BE2C (cell line): ENCODE results near the gene SPATA13.
"Not testable (repeated sequence)": the region's sequence is repeated elsewhere in the genome, so short reads cannot be mapped to it uniquely, and the experiment has no call there.

Experiments
- DNase-seq: peaks from one replicate; pipeline ENCODE4 v3.0.0-alpha.2; 2020
- H3K27me3 ChIP-seq: fragments of 250-450 bp; sonication (Bioruptor Pico); 2 replicates; pipeline ENCODE4 v1.5.1; 2020; ENCODE audit warnings: mild to moderate bottlenecking
- H3K36me3 ChIP-seq: fragments of 250-450 bp; sonication (Bioruptor Pico); 2 replicates; pipeline ENCODE4 v1.5.1; 2020; ENCODE audit warnings: mild to moderate bottlenecking
- H3K4me1 ChIP-seq: fragments of 250-450 bp; sonication (Bioruptor Pico); 2 replicates; pipeline ENCODE4 v1.5.1; 2020
- H3K4me3 ChIP-seq: 2 replicates; pipeline ENCODE4 v1.5.1; 2011; ENCODE audit warnings: low read depth, low read length
- H3K9me3 ChIP-seq: fragments of 250-450 bp; sonication (Bioruptor Pico); 2 replicates; pipeline ENCODE4 v1.5.1; 2020
- TF ChIP-seq, protein P1 (sequence below): IDR thresholded peaks from 2 replicates; pipeline ENCODE4 v1.5.1; 2012; ENCODE audit warnings: mild to moderate bottlenecking, low read depth, low read length

Gene SPATA13

GRCh38 chr13:24199016-24199415, 38.5 kb downstream of the SPATA13 start:
- no peak for DNase-seq
- Histone ChIP-seq H3K36me3 (no peaks in the 10 kb centered on the region), H3K4me1 (no peaks in the 10 kb centered on the region), H3K9me3 (no peaks in the 10 kb centered on the region), H3K27me3 (peaks cover 10% of the 10 kb centered on the region), H3K4me3 (no peak overlapping the region)
- TF ChIP-seq, protein P1, sequence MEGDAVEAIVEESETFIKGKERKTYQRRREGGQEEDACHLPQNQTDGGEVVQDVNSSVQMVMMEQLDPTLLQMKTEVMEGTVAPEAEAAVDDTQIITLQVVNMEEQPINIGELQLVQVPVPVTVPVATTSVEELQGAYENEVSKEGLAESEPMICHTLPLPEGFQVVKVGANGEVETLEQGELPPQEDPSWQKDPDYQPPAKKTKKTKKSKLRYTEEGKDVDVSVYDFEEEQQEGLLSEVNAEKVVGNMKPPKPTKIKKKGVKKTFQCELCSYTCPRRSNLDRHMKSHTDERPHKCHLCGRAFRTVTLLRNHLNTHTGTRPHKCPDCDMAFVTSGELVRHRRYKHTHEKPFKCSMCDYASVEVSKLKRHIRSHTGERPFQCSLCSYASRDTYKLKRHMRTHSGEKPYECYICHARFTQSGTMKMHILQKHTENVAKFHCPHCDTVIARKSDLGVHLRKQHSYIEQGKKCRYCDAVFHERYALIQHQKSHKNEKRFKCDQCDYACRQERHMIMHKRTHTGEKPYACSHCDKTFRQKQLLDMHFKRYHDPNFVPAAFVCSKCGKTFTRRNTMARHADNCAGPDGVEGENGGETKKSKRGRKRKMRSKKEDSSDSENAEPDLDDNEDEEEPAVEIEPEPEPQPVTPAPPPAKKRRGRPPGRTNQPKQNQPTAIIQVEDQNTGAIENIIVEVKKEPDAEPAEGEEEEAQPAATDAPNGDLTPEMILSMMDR, result no peak

DNA sequence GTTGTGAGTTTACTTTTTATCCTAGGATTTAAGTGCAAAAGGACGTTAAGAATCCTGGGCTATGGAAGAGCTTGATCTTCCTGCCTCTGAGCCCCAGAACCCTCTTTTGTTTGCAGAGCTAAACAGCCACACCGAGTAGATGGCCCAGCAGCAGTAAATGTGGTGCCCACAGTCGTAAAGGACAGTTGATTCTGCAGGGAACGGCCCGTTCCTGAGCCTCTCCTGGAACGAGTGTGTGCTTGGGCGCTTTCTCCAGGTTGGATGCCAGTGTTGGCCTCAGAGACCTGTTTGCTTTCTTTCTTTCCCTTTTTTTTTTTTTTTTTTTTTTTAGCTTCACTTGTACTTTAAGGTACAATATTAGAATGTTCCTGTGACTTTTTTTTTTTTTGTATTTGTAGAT, 41.7 kb downstream of the SPATA13 start:
- TF ChIP-seq, protein P1, result no peak
- H3K4me3 ChIP-seq, result no peak overlapping the region
- H3K27me3 ChIP-seq, result peaks cover 10% of the 10 kb centered on the region
- H3K36me3 ChIP-seq, result no peaks in the 10 kb centered on the region
- H3K9me3 ChIP-seq, result no peaks in the 10 kb centered on the region
- H3K4me1 ChIP-seq, result no peaks in the 10 kb centered on the region
- no peak for DNase-seq

- TF ChIP-seq, protein P1, result no peak
These were observed 42.8 kb downstream of the SPATA13 start for GRCh38 chr13:24203273-24203672.

GRCh38 chr13:24203811-24204210, 43.3 kb downstream of the SPATA13 start:
- Histone ChIP-seq H3K4me1 (no peaks in the 10 kb centered on the region), H3K36me3 (no peaks in the 10 kb centered on the region), H3K27me3 (peaks cover 10% of the 10 kb centered on the region), H3K4me3 (no peak overlapping the region), H3K9me3 (no peaks in the 10 kb centered on the region)
- TF ChIP-seq, protein P1, result no peak
- DNase-seq, result no peak

More at GRCh38 chr13:24203273-24203672, 42.8 kb downstream of the SPATA13 start:
- no peaks in the 10 kb centered on the region for H3K4me1 ChIP-seq
- no peaks in the 10 kb centered on the region for H3K36me3 ChIP-seq
- DNase-seq, result no peak
- H3K27me3 ChIP-seq, result peaks cover 10% of the 10 kb centered on the region
- no peak overlapping the region for H3K4me3 ChIP-seq
- no peaks in the 10 kb centered on the region for H3K9me3 ChIP-seq

- H3K9me3 ChIP-seq, H3K4me3 ChIP-seq, H3K27me3 ChIP-seq, H3K36me3 ChIP-seq, H3K4me1 ChIP-seq, DNase-seq: not testable (repeated sequence)
These were observed 44.6 kb downstream of the SPATA13 start for GRCh38 chr13:24205076-24205475.

DNA sequence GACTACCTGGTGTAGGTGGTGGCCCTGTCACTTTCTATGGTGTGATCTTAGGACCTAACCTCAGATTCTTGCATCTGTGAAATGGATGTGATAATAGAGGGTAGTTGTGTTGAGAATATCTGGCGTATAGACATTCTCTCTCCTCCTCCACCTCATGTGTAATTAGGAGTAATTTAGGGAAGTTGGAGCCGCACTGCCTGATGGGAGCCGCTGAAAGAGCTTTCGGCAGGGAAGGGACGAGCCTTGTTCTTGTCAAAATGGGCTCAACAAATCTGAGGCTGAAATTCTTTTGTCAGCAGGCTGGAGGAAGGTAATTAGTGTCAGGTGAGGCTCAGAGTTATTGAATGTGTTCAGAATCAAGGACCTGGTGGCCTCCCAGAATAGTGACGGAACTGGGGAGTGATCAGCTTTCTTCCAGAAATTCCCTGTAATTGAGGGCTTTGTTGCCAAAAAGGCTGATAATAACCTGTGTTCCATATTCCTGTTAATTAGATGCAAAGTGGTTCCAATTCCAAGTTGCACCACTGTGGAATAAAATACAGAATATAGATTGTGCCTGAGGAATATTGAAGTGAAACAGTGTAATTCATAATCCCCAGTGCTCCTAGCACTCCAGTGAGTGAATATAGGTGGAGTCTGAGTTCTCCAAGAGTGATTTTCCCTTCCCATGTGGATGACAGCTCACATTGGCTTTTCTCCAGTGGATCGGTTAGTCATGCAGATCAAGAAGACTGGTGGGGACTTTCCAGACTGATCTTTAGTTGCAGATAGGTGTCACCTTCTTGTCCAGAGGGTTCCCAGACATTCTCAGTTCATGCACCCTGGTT, 47.5 kb downstream of the SPATA13 start:
- Histone ChIP-seq H3K36me3 (no peaks in the 10 kb centered on the region), H3K4me3 (no peak overlapping the region), H3K4me1 (no peaks in the 10 kb centered on the region), H3K27me3 (no peaks in the 10 kb centered on the region; the same call in 1 of the 2 replicates), H3K9me3 (no peaks in the 10 kb centered on the region)
- no peak for DNase-seq
- TF ChIP-seq, protein P1, result no peak
